T-helper 1 cell (primary cell): ENCODE data around the gene EFCC1.
A peak's percentile ranks its signal among the peaks of the same experiment; 100 is the strongest.

Source experiments
- DNase-seq, 5 donors: peaks; one replicate each; pipeline ENCODE4 v3.0.0-alpha.2; 2012 to 2020

EFCC1 gene

DNA sequence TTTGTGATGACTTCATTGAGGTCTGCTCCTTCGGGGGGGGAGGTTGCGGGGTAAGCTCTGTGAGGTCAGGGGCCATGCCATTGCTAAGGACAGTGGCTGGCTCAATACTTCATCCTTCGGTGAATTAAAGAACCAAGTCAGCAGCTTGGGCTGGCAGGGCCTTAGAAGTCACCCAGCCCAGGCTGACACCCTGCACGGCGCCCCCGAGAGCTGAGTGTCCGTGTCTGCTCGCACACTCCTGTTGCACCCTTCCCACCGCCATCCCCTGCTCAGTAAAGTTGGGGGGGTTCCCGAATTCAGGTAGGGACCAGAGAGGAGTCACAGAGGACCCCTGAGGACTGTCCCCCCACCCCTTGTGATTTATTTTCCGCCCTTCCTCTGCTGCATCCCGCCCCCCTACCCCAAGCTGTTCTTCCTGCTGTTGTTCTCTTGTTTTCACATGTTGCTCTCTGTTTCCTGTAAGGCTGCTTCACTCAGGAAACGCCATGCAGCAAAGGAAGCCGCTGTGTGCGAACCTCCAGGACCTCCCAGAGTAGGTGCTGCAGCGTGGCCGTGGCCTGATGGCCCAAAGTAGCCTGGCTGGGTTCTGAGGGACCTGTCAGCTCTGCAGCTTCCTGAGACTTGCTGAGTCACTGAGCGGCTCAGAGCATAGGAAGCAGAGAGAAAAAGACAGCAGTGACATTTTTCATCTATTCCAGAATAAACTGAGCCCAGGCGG lies 14.4 kb downstream of the EFCC1 start:
- DNase-seq = peak in 1 of 5 donors; percentile 76

DNA sequence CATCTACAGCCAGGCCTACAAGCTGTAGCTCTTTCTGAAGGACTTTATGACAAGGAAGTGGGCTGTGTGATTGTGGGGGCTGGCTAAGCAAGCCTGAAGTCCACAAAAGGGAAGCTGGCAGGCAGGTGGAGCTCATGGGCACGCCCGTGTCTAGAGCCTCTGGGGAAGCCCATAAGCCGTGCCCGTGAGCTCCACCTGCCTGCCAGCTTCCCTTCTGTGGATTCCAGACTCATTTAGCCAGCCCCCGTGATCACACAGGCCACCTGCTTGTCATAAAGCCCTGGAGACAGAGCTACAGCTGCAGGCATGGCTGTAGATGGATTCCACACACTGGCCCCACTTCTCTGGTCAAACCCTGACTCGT lies 15.2 kb downstream of the EFCC1 start:
- peak; percentile 33 to 72 (median 50) for DNase-seq

DNA sequence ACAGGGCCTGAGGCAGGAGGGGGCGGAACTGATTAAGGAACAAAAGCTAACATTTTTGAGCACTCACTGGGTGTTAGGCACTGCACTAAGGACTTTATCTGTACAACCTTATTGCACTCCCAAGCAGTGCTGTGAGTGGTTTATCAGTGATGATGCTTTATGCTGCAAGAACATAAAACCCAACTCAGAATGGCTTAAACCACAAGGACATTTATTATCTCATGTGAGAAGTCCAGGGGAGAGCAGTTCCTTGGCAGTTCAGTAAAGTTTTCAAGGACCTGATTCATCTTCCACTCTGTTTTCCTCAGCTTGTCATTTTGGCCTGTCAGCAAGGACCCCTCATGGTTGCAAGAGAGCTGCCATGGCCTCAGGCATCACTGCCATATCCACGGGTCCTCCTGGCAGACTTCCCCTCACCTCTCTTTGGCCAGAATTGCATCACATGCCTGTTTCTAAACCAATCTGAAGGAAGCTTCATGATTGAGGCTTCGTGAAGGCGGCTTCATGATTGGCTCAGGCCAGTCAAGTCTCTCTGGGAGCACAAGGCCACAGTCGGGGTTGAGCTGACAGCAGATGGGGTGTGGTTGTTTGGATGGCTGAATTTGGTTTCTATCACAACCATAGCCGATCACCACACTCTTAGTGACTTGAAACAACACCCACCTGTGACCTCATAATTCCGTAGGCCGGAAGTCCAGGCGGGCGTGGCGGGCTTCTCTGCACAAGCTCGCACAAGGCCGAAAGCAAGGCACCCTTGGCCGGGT lies 15.8 kb downstream of the EFCC1 start:
- peak in 3 of 5 donors; percentile 27 to 57 (median 30) for DNase-seq

DNA sequence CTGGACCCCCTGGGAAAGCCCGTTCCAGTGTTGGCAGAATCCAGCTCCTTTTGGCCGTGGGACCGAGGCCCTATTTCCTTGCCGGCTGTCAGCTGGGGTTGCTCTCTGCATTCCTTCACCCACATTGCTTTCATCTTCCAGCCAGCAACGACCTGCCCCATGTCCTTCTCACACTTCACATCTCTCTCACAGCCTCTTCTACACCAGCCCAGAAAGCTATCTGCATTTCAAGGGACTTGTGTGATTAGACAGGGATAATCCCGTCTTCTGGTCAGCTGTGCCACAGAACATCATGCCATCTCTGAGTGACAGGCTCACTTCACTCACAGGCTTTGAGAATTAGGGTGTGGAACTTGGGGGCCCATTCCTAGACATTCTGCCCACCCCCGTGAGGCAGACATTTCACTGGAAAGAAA lies 16.4 kb downstream of the EFCC1 start:
- no peak for DNase-seq

DNA sequence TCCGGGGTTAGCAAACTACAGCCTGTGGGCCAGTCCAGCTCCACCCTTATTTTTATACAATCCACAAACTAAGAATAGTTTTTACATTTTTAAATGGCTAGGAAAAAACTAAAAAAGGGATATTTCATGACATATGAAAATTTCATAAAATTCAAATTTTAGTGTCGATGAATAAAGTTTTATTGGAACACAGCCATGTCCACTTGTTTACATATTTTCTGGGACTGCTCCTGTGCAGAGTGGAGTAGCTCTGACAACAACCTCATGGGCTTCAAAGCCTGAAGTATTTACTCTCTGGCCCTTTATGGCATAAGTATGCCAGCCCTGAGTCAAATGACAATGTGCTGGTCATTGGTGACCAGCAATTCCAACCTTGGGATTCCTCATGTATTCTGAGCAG lies 17.2 kb downstream of the EFCC1 start:
- DNase-seq = no peak

DNA sequence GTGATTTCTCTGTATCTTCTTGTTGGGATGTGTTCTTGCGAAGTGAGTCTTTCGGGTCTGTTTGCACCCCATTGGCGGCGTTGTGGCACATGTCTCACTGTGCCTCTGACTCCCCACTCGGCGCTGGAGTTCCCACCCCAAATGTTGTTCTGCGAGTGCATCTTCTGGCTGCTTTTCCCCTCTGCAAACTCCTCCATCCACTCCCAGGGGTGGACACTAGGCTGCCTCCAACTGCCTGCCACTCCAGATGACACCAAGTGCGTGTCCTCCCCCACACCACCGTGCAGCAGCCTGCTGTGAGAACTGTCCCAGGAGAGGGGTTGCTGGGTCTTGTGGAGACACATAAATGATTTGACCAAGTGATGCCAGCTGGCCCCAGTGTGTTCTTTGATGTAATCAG lies 17.6 kb downstream of the EFCC1 start:
- no peak for DNase-seq

DNA sequence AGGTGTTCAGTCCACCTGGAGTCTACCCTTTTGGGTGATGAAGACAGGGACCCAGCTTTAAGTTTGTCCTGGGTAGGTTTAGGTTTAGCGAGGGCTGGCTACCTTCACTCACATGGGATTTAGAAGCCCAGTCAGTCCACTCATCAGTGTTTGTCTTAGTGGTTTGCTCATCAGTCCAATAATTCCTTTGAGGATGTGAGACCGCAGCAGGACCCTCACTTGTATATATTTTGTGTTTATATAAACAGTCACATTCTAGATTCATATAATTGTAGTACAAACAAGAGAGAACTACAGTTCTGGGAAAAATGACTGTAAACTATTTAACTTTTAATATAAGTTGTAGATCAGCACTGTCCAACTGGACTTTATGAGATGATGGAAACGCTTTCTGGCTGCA lies 18.2 kb downstream of the EFCC1 start:
- no peak for DNase-seq

DNA sequence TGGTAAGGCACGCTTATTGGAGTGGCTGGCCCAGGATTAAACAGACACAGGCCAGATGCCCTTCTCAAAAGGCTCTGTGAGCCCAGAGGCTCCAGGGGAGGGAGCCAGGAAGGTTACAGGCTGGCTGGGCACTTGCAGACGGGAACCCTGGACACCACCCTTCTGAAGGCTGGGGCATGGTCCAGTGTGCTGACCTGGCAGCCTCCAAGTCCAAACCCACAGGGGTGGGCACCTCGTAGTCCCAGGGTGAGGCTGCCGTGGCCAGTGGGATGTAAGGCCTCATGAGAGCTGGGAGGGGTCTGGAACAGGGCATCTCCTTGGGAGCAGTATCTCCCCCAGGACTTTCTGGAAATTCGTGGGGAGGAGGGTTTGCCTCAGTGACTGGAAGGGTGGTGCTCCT lies 19.6 kb downstream of the EFCC1 start:
- DNase-seq = no peak

DNA sequence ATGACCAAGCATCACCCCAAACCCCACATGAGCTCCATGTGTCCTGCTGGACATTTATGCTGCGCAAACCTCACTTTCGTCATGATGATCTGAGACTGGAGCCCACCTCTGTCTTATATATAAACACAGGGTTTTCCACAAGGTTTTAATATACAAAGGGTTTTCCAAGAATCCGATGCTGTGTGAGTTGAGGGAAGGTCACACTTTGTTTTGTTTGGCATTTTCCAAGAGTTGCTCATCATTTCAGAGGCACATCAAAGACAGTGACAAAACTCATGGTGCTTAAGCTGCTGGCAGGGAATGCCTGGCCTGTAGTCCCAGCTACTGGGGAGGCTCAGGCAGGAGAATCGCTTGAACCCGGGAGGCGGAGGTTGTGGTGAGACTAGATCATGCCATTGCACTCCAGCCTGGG lies 20.0 kb downstream of the EFCC1 start:
- no peak for DNase-seq

DNA sequence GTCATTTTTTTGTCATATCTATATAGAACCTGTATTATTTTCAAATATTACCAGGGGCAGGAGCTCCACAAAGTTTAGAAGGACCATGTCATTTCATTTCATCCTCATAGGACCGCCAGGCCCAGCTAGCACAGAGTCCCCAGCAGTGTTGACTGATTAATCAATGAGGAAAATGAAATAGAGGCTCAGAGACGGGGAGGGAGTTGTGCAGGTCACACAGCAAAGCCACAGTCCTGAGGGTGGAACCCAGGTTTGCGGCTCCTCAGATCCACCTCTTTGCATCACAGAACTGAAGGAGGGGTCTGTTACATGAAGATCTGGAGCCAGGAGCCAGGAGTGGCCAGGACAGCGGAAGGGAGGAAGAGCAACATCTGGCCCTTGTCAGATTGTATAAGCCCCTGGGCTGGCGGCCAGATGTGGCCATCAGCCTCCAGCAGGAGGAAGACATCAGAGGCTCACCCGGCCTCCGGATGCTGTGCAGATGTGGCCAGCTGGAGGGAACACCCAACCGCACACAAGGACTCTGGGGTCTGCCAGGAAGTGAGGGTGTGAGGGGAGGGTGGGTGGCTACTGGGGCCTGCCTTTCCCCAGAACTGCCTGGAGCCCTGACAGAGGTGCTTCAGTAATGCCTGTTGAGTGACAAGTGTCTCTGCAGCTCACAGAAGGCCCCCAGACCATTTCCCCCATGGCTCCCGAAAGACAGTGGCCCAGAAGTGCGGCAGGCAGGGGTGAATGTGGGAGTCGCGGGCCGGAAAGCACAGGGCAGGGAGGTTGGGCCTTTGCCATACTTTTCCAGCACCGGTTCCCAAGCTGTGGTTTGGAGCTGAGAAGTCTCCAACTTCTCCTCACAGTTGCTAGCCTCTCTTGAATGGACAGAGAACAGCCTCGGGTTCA lies 21.3 kb downstream of the EFCC1 start:
- no peak for DNase-seq

DNA sequence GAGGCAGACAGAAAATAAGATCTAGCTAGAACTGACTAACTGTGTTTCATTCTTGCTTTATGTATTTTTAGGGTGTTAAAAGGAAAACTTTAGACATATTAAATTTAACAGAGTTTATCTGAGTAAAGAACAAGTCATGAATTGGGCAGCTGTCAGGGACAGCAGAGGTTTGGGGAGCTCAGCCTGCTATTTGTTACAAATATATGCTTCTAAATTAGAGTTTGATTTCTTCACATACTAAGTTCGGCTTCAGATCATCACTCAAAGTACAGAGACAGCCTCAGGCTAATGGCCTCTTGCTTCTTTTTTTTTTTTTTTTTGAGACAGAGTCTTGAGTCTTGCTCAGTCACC lies 21.9 kb downstream of the EFCC1 start:
- no peak for DNase-seq

DNA sequence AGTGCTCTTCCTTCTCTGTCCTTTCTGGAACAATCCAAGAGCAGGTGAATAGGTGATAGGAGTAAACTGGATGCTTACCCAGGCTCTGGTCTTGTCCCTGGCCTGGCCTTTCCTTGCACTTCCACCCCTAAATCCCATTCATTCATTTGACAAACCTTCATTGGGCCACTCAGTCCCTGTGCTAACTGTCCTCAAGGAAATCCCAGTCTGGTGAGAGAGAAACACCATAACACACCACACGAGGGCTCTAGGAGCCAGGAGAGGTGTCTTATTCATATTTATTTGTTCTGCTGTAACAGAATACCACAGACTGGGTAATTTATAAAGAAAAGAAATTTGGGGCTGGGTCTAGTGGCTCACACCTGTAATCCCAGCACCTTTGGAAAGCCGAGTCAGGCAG lies 22.8 kb downstream of the EFCC1 start:
- no peak for DNase-seq

DNA sequence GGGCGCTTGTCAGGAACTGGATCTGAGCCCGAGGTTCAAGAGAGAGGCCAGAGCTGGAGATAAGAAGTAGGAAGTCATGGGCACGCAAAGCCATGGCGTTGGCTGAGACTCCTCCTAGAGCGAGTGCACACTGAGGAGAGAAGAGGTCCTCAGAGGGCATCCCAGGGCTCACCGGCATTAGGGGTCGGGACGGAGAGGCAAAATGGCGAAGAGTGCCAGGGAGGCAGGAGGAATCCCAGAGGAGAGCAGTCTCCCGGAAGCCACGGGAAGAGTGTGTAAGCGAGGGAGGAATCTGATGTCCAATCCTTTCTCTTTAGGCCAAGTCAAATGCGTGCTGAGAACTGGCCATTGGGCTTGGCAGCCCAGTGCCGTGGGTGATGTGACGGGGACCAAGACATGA lies 24.0 kb downstream of the EFCC1 start:
- DNase-seq = no peak

DNA sequence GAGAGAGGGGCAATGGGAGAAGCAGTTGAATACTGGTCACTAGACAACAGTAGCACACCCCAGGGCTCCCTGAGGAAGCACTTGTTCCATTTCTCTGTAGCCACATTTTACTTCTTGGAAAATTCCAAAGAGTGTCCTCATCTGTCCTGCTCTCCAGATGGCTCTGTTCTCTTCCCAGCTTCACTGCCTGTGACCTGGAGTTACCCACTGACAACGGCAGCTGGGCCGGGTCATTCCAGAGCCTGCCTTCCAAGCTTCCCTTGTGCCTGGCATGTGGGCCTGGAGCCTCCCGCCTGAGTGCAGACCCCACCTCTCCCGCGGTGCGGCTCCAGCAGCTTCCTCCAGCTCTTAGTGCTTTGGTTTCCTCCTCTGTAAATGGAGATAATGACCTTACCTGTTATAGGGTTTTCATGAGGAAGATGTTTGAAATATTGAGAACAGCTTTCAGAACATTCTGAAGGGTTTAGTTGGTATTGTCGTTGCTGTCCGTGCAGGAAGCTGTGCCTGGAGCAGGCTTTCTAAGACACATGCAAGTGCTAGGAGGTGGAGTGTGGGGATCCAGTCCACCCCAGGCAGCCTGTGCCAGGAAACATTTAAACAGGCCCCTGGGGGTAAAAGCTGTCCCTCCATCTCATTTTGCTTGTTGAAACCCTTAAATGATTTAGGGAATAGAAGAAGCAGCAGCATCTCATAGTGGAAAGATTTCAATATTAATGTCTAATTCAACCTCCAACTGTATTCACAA lies 24.8 kb downstream of the EFCC1 start:
- no peak for DNase-seq

DNA sequence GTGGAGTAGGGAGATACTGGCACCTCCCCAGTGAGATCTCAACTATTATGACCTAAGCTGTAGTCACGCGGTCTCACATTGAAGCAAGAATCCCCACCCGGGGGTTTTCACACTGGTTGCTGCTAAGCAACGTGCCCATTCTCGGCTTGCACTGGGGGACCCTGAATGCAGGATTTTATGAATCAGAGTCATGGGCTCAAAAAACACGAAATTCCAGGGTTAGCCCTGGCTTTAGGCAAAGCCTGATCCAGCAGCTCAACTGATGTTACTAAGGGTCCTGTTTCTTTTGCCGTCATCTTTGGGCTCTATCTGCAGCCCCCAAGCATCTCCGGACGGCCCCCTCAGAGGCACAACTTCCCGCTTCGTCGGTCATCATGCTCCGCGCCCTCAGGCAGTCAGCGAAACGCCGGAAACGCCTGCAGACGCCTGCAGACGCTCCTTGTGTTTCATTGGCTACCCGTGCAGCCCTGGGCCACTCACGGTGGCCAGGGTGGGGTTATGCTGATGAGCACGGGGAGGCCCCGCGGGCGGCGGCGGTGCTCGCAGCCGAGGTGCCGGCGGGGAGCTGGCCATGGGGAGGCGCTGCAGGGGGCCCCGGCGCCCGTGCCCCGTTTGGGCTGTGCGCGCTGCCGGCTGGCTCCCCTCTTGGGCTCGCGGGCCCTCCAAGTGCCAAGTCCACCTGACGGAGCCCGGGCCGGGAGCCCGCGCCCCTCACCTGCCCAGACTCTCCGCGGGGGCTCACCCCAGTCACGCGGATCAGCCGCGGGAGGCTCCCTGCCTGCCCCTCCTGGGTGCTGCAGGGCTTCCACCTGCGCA lies 25.8 kb downstream of the EFCC1 start:
- peak; percentile 84 to 97 (median 88) for DNase-seq

DNA sequence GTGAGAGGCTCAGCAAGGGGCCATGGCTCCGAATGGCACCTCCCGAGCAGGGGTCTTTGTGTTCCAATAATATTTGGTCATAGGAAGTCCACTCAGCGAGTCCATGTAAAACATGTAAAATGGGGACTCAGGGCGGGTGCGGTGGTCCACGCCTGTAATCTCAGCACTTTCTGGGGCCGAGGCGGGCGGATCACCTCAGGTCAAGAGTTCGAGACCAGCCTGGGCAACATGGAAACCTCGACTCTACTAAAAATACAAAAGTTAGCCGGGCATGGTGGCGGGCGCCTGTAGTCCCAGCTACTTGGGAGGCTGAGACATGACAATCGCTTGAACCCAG lies 26.4 kb downstream of the EFCC1 start:
- no peak for DNase-seq

DNA sequence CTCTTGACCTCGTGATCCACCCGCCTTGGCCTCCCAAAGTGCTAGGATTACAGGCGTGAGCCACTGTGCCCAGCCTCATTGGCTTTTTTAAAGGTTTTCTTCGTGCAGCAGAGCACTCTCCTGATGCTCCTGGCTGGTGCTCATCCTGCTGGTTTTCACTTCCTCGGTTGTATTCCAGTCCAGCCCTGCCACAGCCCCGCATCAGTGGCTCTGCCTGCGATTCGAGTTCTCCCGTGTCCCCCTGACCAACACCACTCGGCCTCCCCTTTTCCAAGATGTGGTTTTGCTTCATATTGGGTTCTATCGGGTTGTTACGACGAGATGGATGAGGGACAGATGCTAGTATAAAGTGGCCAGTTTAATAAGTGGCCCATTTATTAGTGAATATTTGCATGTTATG lies 27.8 kb downstream of the EFCC1 start:
- no peak for DNase-seq

DNA sequence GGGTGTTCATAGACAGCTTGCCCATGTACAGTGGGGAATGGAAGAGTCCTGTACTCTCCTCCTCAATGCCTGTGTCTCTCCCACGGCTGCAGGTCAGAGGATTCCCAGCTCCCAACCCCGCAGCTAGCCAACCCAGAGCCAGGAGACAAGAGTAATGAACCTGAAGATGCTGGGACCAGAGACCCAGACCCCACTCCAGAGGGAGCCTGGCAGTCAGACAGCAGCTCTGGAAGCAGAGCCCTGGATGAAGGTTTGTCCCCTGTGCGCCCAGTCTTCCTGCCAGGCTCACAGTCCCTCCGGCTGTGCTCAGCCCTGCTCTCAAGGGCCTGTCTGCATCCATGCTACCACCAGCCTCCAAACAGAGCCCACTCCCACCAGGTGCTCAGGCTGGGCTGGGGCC lies 29.5 kb downstream of the EFCC1 start:
- DNase-seq = no peak

DNA sequence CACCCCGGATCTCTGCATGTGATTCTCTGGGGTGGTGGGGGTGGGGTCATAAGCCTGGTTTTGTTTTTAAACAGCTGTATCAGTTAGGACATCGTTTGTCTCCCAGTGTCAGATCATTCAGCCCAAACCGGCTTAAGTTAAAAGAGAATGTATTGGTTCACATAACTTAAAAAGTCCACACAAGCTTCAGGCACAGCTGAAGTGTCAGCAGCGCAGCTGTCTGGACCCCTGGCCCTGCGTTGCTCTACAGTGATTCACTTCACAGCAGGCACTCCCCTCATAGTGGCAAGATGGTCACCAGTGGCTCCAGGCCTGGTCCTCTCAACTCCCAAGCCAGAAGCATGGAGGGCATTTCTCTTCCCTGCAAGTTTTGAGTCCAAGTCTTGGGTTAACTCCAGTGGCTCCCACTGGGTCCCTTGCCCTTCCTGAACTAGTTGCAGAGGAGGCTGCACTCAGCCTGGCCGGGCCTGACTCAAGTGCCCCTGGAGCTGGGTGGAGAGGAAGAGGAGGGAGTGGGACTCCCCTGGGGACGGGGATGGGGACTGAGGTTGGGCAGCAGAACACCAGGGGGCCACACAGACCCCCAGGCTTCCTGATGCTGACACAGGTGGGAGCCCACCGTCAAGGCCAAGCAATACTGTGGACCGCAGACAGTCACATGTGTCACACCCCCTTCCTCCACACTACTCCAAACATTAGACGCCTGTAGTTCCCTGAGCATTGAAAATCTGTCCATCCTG lies 30.5 kb downstream of the EFCC1 start:
- DNase-seq = no peak

DNA sequence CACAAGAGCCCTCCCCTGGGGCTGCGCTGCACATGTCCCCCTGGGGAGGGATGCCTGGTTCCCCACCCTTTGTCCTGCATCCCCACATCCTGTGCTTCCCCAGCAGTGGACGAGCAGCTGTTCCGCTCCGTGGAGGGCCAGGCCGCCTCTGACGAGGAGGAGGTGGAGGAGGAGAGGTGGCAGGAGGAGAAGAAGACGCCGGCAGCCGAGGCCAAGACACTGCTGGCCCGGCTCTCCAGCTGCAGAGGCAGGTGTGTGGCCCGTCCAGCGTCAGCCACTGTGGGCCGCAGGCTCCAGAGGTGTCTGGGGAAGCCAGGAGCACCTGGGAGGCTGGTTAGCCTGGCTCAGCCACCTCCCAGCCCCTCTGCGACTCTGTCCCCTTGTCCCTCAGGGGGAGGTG lies 31.6 kb downstream of the EFCC1 start:
- DNase-seq = no peak

DNA sequence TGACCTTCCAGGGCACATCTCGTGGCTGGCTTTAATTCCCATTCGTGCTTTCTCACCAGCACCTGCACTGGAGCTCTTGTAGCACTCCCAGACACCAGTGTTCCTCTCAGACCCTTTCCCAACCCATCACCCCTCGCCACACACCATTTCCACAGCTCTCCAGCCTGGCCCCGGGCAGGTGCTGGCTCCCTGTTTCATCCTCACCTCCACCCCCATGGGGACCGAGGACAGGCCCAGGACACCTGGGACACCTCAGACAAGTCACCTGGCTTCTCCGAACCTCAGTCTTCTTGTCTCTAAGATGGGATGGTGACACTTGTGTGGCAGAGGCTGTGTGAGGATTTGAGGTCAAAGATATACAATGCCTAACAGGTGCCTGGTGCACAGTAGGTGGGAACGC lies 32.0 kb downstream of the EFCC1 start:
- DNase-seq = no peak
